CD14-positive monocyte (primary cell): Measurements from ENCODE around the gene SCAF4. TPM values are rescaled to one million over a fixed set of nuclear protein-coding genes. Genes with fewer than 3 reads are reported as not detected.
"Not testable (repeated sequence)": the region's sequence is repeated elsewhere in the genome, so short reads cannot be mapped to it uniquely, and the experiment has no call there.

Source experiments
- DNase-seq, 3 donors: peaks; one replicate each; pipeline ENCODE4 v3.0.0-alpha.2; 2011 to 2022
- H2AFZ ChIP-seq: 2 replicates; pipeline ENCODE4 v1.6.0; 2012; ENCODE audit warnings: mild to moderate bottlenecking, low read depth, low read length, inconsistent platforms; ENCODE audit not compliant: insufficient read depth, poor library complexity, severe bottlenecking
- H3K27ac ChIP-seq, 2 donors: 1 replicate in 1 of 2; 2 replicates in 1 of 2; pipeline ENCODE4 v1.5.1; 2012 to 2013; ENCODE audit warnings: low read length in 2 of 2, control low read depth in 1 of 2, inconsistent platforms in 1 of 2, low read depth in 1 of 2, mild to moderate bottlenecking in 1 of 2
- H3K27me3 ChIP-seq, 2 donors: one replicate each; pipeline versions ENCODE4 v1.6.0 to v1.6.1; 2011 to 2013; ENCODE audit warnings: low read length in 2 of 2; ENCODE audit not compliant: control insufficient read depth in 2 of 2, insufficient read depth in 2 of 2
- H3K36me3 ChIP-seq, 2 donors: replicated peaks in 1 of 2; 1 replicate in 1 of 2; 2 replicates in 1 of 2; pipeline versions ENCODE4 v1.5.1 to v1.6.1; 2012 to 2013; ENCODE audit warnings: low read length in 2 of 2, control low read depth in 1 of 2, inconsistent platforms in 1 of 2, mild to moderate bottlenecking in 1 of 2; ENCODE audit not compliant: insufficient read depth in 2 of 2, control insufficient read depth in 1 of 2
- H3K4me1 ChIP-seq, 2 donors: 1 replicate in 1 of 2; 2 replicates in 1 of 2; pipeline versions ENCODE4 v1.5.1 to v1.6.1; 2012 to 2013; ENCODE audit warnings: low read length in 2 of 2, control low read depth in 1 of 2, inconsistent platforms in 1 of 2, mild to moderate bottlenecking in 1 of 2, moderate library complexity in 1 of 2; ENCODE audit not compliant: insufficient read depth in 2 of 2, control insufficient read depth in 1 of 2
- H3K4me2 ChIP-seq: replicated peaks from 2 replicates; pipeline ENCODE3; 2012; ENCODE audit warnings: low read length, moderate library complexity, mild to moderate bottlenecking; ENCODE audit not compliant: poor library complexity, severe bottlenecking; ENCODE audit errors: extremely low read depth
- H3K4me3 ChIP-seq, 3 experiments: fragments of 200-600 bp in 1 of 3; sonication (generic) in 1 of 3; replicated peaks in 1 of 3; 1 replicate in 2 of 3; 2 replicates in 1 of 3; pipeline ENCODE4 v1.5.1; 2011 to 2013; ENCODE audit warnings: low read length in 3 of 3, mild to moderate bottlenecking in 3 of 3, control low read depth in 2 of 3, low read depth in 2 of 3, inconsistent platforms in 1 of 3, moderate library complexity in 1 of 3
- H3K79me2 ChIP-seq: 2 replicates; pipeline ENCODE4 v1.6.0; 2012; ENCODE audit warnings: mild to moderate bottlenecking, control low read depth, inconsistent platforms, low read length, moderate library complexity; ENCODE audit not compliant: insufficient read depth
- H3K9ac ChIP-seq: 2 replicates; pipeline ENCODE4 v1.6.0; 2017; ENCODE audit warnings: low read length, mild to moderate bottlenecking; ENCODE audit not compliant: insufficient read depth, poor library complexity, severe bottlenecking
- H3K9me3 ChIP-seq, 2 donors: replicated peaks in 1 of 2; 1 replicate in 1 of 2; 2 replicates in 1 of 2; pipeline versions ENCODE4 v1.5.1 to v1.6.1; 2012 to 2013; ENCODE audit warnings: low read length in 2 of 2, control low read depth in 1 of 2; ENCODE audit not compliant: control insufficient read depth in 1 of 2, insufficient read depth in 1 of 2
- H4K20me1 ChIP-seq: 2 replicates; pipeline ENCODE4 v1.6.0; 2012; ENCODE audit warnings: mild to moderate bottlenecking, low read length, control low read depth, moderate library complexity; ENCODE audit not compliant: insufficient read depth
- H3K27ac Mint-ChIP-seq, 7 donors: one replicate each; pipeline ENCODE4 v1.8.0; 2020; ENCODE audit warnings: mild to moderate bottlenecking in 7 of 7, mixed read lengths in 7 of 7, moderate library complexity in 6 of 7, inconsistent platforms in 2 of 7
- H3K27me3 Mint-ChIP-seq, 3 donors: one replicate each; pipeline ENCODE4 v1.8.0; 2021 to 2022; ENCODE audit warnings: low read depth in 3 of 3, mild to moderate bottlenecking in 3 of 3, mixed read lengths in 3 of 3, moderate library complexity in 3 of 3, inconsistent platforms in 1 of 3
- H3K36me3 Mint-ChIP-seq, 2 donors: one replicate each; pipeline ENCODE4 v1.8.0; 2020; ENCODE audit warnings: mixed read lengths in 2 of 2, inconsistent platforms in 1 of 2, mild to moderate bottlenecking in 1 of 2
- H3K4me1 Mint-ChIP-seq: one replicate; pipeline ENCODE4 v1.8.0; 2020; ENCODE audit warnings: mild to moderate bottlenecking, mixed read lengths
- H3K4me3 Mint-ChIP-seq, 2 donors: one replicate each; pipeline ENCODE4 v1.8.0; 2020; ENCODE audit warnings: mild to moderate bottlenecking in 2 of 2, mixed read lengths in 2 of 2, moderate library complexity in 1 of 2
- H3K9me3 Mint-ChIP-seq, 7 donors: one replicate each; pipeline ENCODE4 v1.8.0; 2020 to 2022; ENCODE audit warnings: mixed read lengths in 7 of 7, mild to moderate bottlenecking in 6 of 7, moderate library complexity in 6 of 7, inconsistent platforms in 2 of 7
- WGBS: methylation state at CpG from one replicate; pipeline ENCODE4 v1.1.5; 2013; ENCODE audit warnings: missing lambda C conversion rate; ENCODE audit not compliant: insufficient coverage; 5-methylcytosine and 5-hydroxymethylcytosine counted together
- intact Hi-C, 2 donors: fragments of 100-400 bp; cut with micrococcal nuclease; formaldehyde crosslinking; loops; one replicate each; pipeline versions ENCODE4 v1.15.0 to v1.15.1; 2023
- polyA plus RNA-seq, 3 donors: library from polyadenylated mRNA; depleted of rRNA in 1 of 3; unstranded in 2 of 3; stranded (reverse) in 1 of 3; fragments of 300-500 nt in 2 of 3; fragments of >200 nt in 1 of 3; fragmentation: Illumina TruSeq in 2 of 3; gene quantifications; 1 replicate in 2 of 3; 2 replicates in 1 of 3; pipeline ENCODE4 v1.2.3, GENCODE V29; 2012 to 2021
- TF ChIP-seq, protein P1 (sequence below): fragments of 200-600 bp; IDR thresholded peaks from one replicate; pipeline ENCODE4 v1.8.0; 2022; ENCODE audit warnings: antibody characterized with exemption, mild to moderate bottlenecking

The SCAF4 gene
- polyA plus RNA-seq, 3 donors = 4.6 to 28.7 (median 11.3) TPM

DNA sequence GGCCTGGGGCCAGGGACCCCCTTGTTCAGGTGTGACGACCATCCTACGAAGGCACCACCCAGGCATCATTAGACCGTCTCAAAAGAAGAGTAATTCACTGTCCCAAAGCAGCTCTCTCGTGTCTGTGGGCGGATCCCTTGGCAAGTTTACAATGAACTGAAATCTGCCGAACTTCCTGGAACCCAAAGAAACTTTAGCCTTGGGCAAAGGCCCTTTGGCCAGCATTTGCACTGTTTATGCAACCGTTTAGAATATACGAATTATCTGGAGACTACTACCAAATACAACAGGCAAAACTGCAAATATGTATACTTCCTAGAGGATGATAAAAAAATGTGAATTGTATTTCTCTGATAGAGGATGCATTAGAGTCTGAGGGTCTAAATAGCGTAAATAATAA lies 73.9 kb downstream of the SCAF4 start:
- H2AFZ ChIP-seq = no peak overlapping the region
- peaks cover 23% of the 10 kb centered on the region for H3K79me2 ChIP-seq
- TF ChIP-seq, protein P1, sequence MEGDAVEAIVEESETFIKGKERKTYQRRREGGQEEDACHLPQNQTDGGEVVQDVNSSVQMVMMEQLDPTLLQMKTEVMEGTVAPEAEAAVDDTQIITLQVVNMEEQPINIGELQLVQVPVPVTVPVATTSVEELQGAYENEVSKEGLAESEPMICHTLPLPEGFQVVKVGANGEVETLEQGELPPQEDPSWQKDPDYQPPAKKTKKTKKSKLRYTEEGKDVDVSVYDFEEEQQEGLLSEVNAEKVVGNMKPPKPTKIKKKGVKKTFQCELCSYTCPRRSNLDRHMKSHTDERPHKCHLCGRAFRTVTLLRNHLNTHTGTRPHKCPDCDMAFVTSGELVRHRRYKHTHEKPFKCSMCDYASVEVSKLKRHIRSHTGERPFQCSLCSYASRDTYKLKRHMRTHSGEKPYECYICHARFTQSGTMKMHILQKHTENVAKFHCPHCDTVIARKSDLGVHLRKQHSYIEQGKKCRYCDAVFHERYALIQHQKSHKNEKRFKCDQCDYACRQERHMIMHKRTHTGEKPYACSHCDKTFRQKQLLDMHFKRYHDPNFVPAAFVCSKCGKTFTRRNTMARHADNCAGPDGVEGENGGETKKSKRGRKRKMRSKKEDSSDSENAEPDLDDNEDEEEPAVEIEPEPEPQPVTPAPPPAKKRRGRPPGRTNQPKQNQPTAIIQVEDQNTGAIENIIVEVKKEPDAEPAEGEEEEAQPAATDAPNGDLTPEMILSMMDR = no peak
- no peak overlapping the region for H3K4me2 ChIP-seq
- peaks cover 7 to 10% (median 8%) of the 10 kb centered on the region in 3 donors for H3K27me3 Mint-ChIP-seq
- DNase-seq = no peak
- no peak overlapping the region for H3K4me3 Mint-ChIP-seq
- no peak overlapping the region for H3K9ac ChIP-seq
- H3K4me3 ChIP-seq = no peak overlapping the region
- no peaks in the 10 kb centered on the region for H3K36me3 ChIP-seq
- intact Hi-C loops = loop anchor here (5.0 kb wide), 1 partner anchor 74 kb away; the partner anchor contains the start of gene SCAF4 (in 2 of the 2)
- H3K9me3 Mint-ChIP-seq = peaks cover 0 to 10% (median 2%) of the 10 kb centered on the region in 7 donors
- WGBS = 92% methylated on average over 6 of the region's 9 CpGs
- H4K20me1 ChIP-seq = no peaks in the 10 kb centered on the region
- H3K4me1 Mint-ChIP-seq = peaks cover 37% of the 10 kb centered on the region
- H3K27ac ChIP-seq = no peak overlapping the region
- H3K27me3 ChIP-seq = no peaks in the 10 kb centered on the region
- H3K4me1 ChIP-seq = peaks cover 11 to 19% of the 10 kb centered on the region in 2 donors
- no peak overlapping the region for H3K27ac Mint-ChIP-seq
- H3K9me3 ChIP-seq = no peaks in the 10 kb centered on the region
- peaks cover 6 to 7% of the 10 kb centered on the region in 2 donors for H3K36me3 Mint-ChIP-seq

DNA sequence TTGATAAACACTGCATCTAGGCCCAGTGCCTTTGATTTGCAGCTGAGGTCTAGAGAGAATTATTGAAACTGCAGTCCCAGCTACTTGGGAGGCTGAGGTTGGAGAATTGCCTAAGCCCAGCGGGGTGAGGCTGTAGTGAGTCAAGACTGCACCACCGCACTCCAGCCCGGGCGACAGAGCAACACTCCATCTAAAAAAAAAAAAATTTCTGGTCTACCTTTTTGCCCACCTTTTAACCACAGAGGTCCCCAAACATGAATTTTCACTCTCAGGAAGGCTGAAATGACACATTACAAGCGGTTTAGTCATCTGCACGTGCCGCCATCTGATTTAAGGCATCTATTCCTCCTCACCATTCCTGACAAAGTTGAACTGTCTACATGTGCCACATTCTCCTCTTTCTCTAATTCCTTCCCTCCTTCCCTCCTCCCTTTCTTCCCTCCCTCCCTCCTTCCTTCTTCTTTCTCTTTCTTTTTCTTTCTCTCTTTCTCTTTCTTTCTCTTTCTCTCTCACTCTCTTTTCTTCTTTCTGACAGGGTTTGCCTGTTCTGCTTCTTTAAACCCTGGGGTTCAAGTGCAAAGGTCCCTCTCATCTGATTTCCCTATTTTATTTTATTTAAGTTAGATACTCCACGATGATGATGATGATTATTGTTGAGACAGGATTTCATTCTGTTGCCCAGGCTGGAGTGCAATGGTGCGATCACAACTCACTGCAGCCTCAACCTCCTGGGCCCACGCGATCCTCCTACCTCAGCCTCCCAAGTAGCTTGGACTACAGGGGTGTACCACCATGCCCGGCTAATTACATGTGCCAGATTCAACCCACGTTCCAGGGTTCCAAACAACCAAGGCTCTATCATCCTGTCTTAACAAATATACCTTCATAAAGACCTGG lies 75.5 kb downstream of the SCAF4 start:
- Histone ChIP-seq H3K9me3 (no peaks in the 10 kb centered on the region), H3K9ac (no peak overlapping the region), H4K20me1 (no peaks in the 10 kb centered on the region), H3K27ac (no peak overlapping the region), H3K4me3 (no peak overlapping the region), H2AFZ (no peak overlapping the region), H3K27me3 (no peaks in the 10 kb centered on the region), H3K4me2 (no peak overlapping the region), H3K79me2 (peaks cover 13% of the 10 kb centered on the region), H3K36me3 (no peaks in the 10 kb centered on the region), H3K4me1 (peaks cover 11 to 19% of the 10 kb centered on the region in 2 donors)
- Mint-ChIP-seq H3K9me3 (peaks cover 0 to 10% (median 2%) of the 10 kb centered on the region in 7 donors), H3K27me3 (peaks cover 7 to 10% (median 8%) of the 10 kb centered on the region in 3 donors), H3K27ac (no peak overlapping the region), H3K4me3 (no peak overlapping the region), H3K36me3 (peaks cover under 1 to 2% of the 10 kb centered on the region in 2 donors), H3K4me1 (peaks cover 29% of the 10 kb centered on the region)
- no peak for DNase-seq
- 93% methylated on average over 6 of the region's 13 CpGs for WGBS
- TF ChIP-seq, protein P1 = no peak
- intact Hi-C loops = loop anchor here (5.0 kb wide), 1 partner anchor 76 kb away; the partner anchor contains the start of gene SCAF4 (in 2 of the 2)

DNA sequence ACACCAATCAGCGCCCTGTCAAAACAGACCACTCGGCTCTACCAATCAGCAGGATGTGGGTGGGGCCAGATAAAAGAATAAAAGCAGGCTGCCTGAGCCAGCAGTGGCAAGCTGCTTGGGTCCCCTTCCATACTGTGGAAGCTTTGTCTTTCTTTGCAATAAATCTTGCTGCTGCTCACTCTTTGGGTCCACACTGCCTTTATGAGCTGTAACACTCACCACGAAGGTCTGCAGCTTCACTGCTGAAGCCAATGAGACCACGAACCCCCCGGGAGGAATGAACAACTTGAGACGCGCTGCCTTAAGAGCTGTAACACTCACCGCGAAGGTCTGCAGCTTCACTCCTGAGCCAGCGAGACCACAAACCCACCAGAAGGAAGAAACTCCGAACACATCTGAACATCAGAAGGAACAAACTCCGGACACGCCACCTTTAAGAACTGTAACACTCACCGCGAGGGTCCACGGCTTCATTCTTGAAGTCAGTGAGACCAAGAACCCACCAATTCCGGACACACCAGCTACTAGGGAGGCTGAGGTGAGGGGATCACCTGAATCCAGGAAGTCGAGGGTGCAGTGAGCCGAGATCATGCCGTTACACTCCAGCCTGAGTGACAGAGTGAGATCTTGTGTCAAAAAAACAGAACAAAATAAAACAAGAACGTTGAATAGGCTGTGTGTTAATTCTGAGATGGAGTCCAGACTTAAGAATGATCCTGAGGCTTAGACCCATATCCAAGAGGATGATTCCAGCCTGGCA lies 76.9 kb downstream of the SCAF4 start:
- not testable (repeated sequence) for H4K20me1 ChIP-seq, H3K27ac ChIP-seq, H3K9me3 Mint-ChIP-seq, H3K4me2 ChIP-seq, DNase-seq, H3K27me3 Mint-ChIP-seq, H3K36me3 Mint-ChIP-seq, H3K79me2 ChIP-seq, H3K9ac ChIP-seq, H3K36me3 ChIP-seq, H3K4me1 ChIP-seq, H3K27me3 ChIP-seq, H3K9me3 ChIP-seq
- intact Hi-C loops = loop anchor here (5.0 kb wide), 1 partner anchor 77 kb away; the partner anchor contains the start of gene SCAF4 (in 2 of the 2)
- peaks cover 16% of the 10 kb centered on the region for H3K4me1 Mint-ChIP-seq
- H3K27ac Mint-ChIP-seq = peak overlapping the region in 3 of 7 donors; percentile 6 to 47 (median 30)
- H3K4me3 Mint-ChIP-seq = peak overlapping the region; percentile 72 to 87
- peak overlapping the region in 1 of 3 experiments; percentile 34 for H3K4me3 ChIP-seq
- WGBS = 24% methylated on average over 6 of the region's 21 CpGs
- H2AFZ ChIP-seq = peak overlapping the region; percentile 67
